Neuronal stem cell (in vitro differentiated cells): ENCODE results near the gene PDXP.
A peak's percentile ranks its signal among the peaks of the same experiment; 100 is the strongest.
"Not testable (repeated sequence)": the region's sequence is repeated elsewhere in the genome, so short reads cannot be mapped to it uniquely, and the experiment has no call there.

Experiments used
- DNase-seq: peaks from one replicate; pipeline ENCODE4 v3.0.0-alpha.2; 2013; ENCODE audit warnings: low spot score
- H2AFZ ChIP-seq: one replicate; pipeline ENCODE4 v1.6.1; 2013; ENCODE audit warnings: mild to moderate bottlenecking, low read length, inconsistent platforms
- H2AK5ac ChIP-seq: 2 replicates; pipeline ENCODE4 v1.6.1; 2013; ENCODE audit warnings: low read depth, mild to moderate bottlenecking, inconsistent platforms, low read length, moderate library complexity, mixed read lengths
- H2BK120ac ChIP-seq: 2 replicates; pipeline ENCODE4 v1.6.1; 2013; ENCODE audit warnings: low read depth, mild to moderate bottlenecking, inconsistent platforms, low read length, moderate library complexity, mixed read lengths
- H2BK12ac ChIP-seq: one replicate; pipeline ENCODE4 v1.6.1; 2013; ENCODE audit warnings: low read length, inconsistent platforms
- H2BK15ac ChIP-seq: 2 replicates; pipeline ENCODE4 v1.6.1; 2013; ENCODE audit warnings: mild to moderate bottlenecking, low read length, inconsistent platforms, mixed read lengths
- H2BK5ac ChIP-seq: one replicate; pipeline ENCODE4 v1.6.1; 2013; ENCODE audit warnings: inconsistent platforms, mild to moderate bottlenecking, low read length, moderate library complexity
- H3K14ac ChIP-seq: one replicate; pipeline ENCODE4 v1.6.1; 2013; ENCODE audit warnings: low read length, inconsistent platforms
- H3K18ac ChIP-seq: 2 replicates; pipeline ENCODE4 v1.6.1; 2013; ENCODE audit warnings: low read length, inconsistent platforms
- H3K23ac ChIP-seq: 2 replicates; pipeline ENCODE4 v1.6.1; 2013; ENCODE audit warnings: low read depth, mild to moderate bottlenecking, mixed read lengths, low read length, inconsistent platforms; ENCODE audit not compliant: poor library complexity
- H3K27ac ChIP-seq: replicated peaks from 3 replicates; pipeline ENCODE4 v1.5.1; 2013; ENCODE audit warnings: low read length, inconsistent platforms
- H3K27me3 ChIP-seq, 3 experiments: 2 replicates each; pipeline ENCODE4 v1.6.1; 2013; ENCODE audit warnings: low read length in 3 of 3, mild to moderate bottlenecking in 2 of 3, inconsistent platforms in 1 of 3, low read depth in 1 of 3, mixed read lengths in 1 of 3, moderate library complexity in 1 of 3; ENCODE audit not compliant: control insufficient read depth in 3 of 3, insufficient read depth in 3 of 3
- H3K36me3 ChIP-seq, 2 donors: replicated peaks in 1 of 2; 2 replicates each; pipeline ENCODE4 v1.6.1; 2013; ENCODE audit warnings: low read length in 2 of 2; ENCODE audit not compliant: control insufficient read depth in 2 of 2, insufficient read depth in 2 of 2
- H3K4ac ChIP-seq: 2 replicates; pipeline ENCODE4 v1.6.1; 2013; ENCODE audit warnings: inconsistent platforms, mild to moderate bottlenecking, low read length, moderate library complexity
- H3K4me1 ChIP-seq, 2 donors: 1 replicate in 1 of 2; 2 replicates in 1 of 2; pipeline ENCODE4 v1.6.1; 2013; ENCODE audit warnings: low read length in 2 of 2, low read depth in 1 of 2; ENCODE audit not compliant: control insufficient read depth in 2 of 2, insufficient read depth in 1 of 2
- H3K4me2 ChIP-seq: one replicate; pipeline ENCODE4 v1.6.1; 2013; ENCODE audit warnings: mild to moderate bottlenecking, low read length, inconsistent platforms; ENCODE audit not compliant: insufficient read depth, poor library complexity, severe bottlenecking
- H3K4me3 ChIP-seq, 2 donors: 2 replicates each; pipeline ENCODE4 v1.5.1; 2013; ENCODE audit warnings: low read length in 2 of 2, mild to moderate bottlenecking in 2 of 2, inconsistent platforms in 1 of 2, moderate library complexity in 1 of 2
- H3K79me1 ChIP-seq: one replicate; pipeline ENCODE4 v1.6.1; 2013; ENCODE audit warnings: low read depth, mild to moderate bottlenecking, inconsistent platforms, low read length, moderate library complexity
- H3K9ac ChIP-seq: one replicate; pipeline ENCODE4 v1.6.1; 2013; ENCODE audit warnings: mild to moderate bottlenecking, low read depth, low read length, inconsistent platforms; ENCODE audit not compliant: poor library complexity
- H3K9me3 ChIP-seq, 2 donors: replicated peaks in 1 of 2; 2 replicates each; pipeline versions ENCODE3 to v1.6.1; 2013; ENCODE audit warnings: low read length in 2 of 2, mild to moderate bottlenecking in 2 of 2, inconsistent platforms in 1 of 2, low read depth in 1 of 2, mixed read lengths in 1 of 2, moderate library complexity in 1 of 2; ENCODE audit not compliant: control insufficient read depth in 2 of 2, insufficient read depth in 1 of 2
- H4K8ac ChIP-seq: one replicate; pipeline ENCODE4 v1.6.1; 2013; ENCODE audit warnings: low read depth, mild to moderate bottlenecking, inconsistent platforms, low read length, moderate library complexity
- H4K91ac ChIP-seq: one replicate; pipeline ENCODE4 v1.6.1; 2013; ENCODE audit warnings: low read length, low read depth, mild to moderate bottlenecking, inconsistent platforms; ENCODE audit not compliant: poor library complexity
- WGBS, 2 donors: extraction: QIAGEN DNeasy Blood & Tissue Kit; methylation state at CpG; one replicate each; pipeline ENCODE4 v1.1.7; 2013; ENCODE audit warnings: missing lambda C conversion rate in 2 of 2, mixed read lengths in 1 of 2; ENCODE audit not compliant: insufficient read length in 2 of 2, insufficient replicate concordance in 1 of 2; ENCODE audit errors: extremely low coverage in 2 of 2; 5-methylcytosine and 5-hydroxymethylcytosine counted together

The PDXP gene

GRCh38 chr22:37692627-37693285 lies 34.2 kb downstream of the PDXP start:
- H3K14ac ChIP-seq = no peak overlapping the region
- H3K4me1 ChIP-seq = peaks cover 8 to 15% of the 10 kb centered on the region in 2 donors
- peak overlapping the region; percentile 48 for H4K8ac ChIP-seq

GRCh38 chr22:37694131-37694530 lies 35.6 kb downstream of the PDXP start:
- not testable (repeated sequence) for H3K4ac ChIP-seq
- WGBS, 2 donors = no CpG with 5 or more reads among the region's 7 CpGs

More at GRCh38 chr22:37692627-37693285, 34.2 kb downstream of the PDXP start:
- H3K9ac ChIP-seq = no peak overlapping the region
- no peaks in the 10 kb centered on the region for H3K9me3 ChIP-seq
- no peak overlapping the region for H2BK120ac ChIP-seq
- H2BK12ac ChIP-seq = no peak overlapping the region
- no peak overlapping the region for H3K4ac ChIP-seq
- no peak overlapping the region for H3K23ac ChIP-seq
- H3K4me3 ChIP-seq = peak overlapping the region in 1 of 2 donors; percentile 40
- WGBS, 2 donors = no CpG with 5 or more reads among the region's 15 CpGs
- no peak overlapping the region for H2AFZ ChIP-seq
- H2BK15ac ChIP-seq = no peak overlapping the region
- H4K91ac ChIP-seq = no peak overlapping the region
- no peak overlapping the region for H3K27ac ChIP-seq
- peak overlapping the region; percentile 24 for H2BK5ac ChIP-seq
- no peak overlapping the region for H3K4me2 ChIP-seq
- no peaks in the 10 kb centered on the region for H3K79me1 ChIP-seq
- H3K36me3 ChIP-seq = peaks cover 28 to 54% of the 10 kb centered on the region in 2 donors
- DNase-seq = no peak
- H3K18ac ChIP-seq = peak overlapping the region; percentile 17
- H2AK5ac ChIP-seq = no peak overlapping the region
- H3K27me3 ChIP-seq = no peaks in the 10 kb centered on the region

GRCh38 chr22:37696260-37696656 lies 37.7 kb downstream of the PDXP start:
- peak overlapping the region; percentile 85 for H2AFZ ChIP-seq
- H2BK15ac ChIP-seq, H3K9ac ChIP-seq, H3K14ac ChIP-seq, H3K27ac ChIP-seq, H2BK5ac ChIP-seq, H2AK5ac ChIP-seq, H3K4ac ChIP-seq, H2BK12ac ChIP-seq, H3K18ac ChIP-seq, H4K8ac ChIP-seq, H3K23ac ChIP-seq, H2BK120ac ChIP-seq, H4K91ac ChIP-seq, H3K27me3 ChIP-seq, DNase-seq, H3K9me3 ChIP-seq, H3K79me1 ChIP-seq: not testable (repeated sequence)
- H3K4me2 ChIP-seq = peak overlapping the region; percentile 23
- H3K36me3 ChIP-seq = peaks cover 11 to 37% of the 10 kb centered on the region in 2 donors
- WGBS, 2 donors = no CpG with 5 or more reads among the region's 13 CpGs
- peaks cover 8 to 15% of the 10 kb centered on the region in 2 donors for H3K4me1 ChIP-seq
- H3K4me3 ChIP-seq = peak overlapping the region in 1 of 2 donors; percentile 45

More at GRCh38 chr22:37694131-37694530, 35.6 kb downstream of the PDXP start:
- not testable (repeated sequence) for H3K27me3 ChIP-seq, H3K23ac ChIP-seq, H3K79me1 ChIP-seq, H3K9ac ChIP-seq, H3K18ac ChIP-seq, H2AFZ ChIP-seq, DNase-seq, H2BK5ac ChIP-seq, H3K4me2 ChIP-seq, H2BK12ac ChIP-seq, H2BK15ac ChIP-seq, H2BK120ac ChIP-seq, H2AK5ac ChIP-seq, H3K14ac ChIP-seq, H4K8ac ChIP-seq, H4K91ac ChIP-seq, H3K4me3 ChIP-seq, H3K9me3 ChIP-seq, H3K27ac ChIP-seq
- H3K4me1 ChIP-seq = peaks cover 8 to 15% of the 10 kb centered on the region in 2 donors
- peaks cover 22 to 42% of the 10 kb centered on the region in 2 donors for H3K36me3 ChIP-seq

- Histone ChIP-seq H3K27me3 (no peaks in the 10 kb centered on the region), H4K8ac (no peak within 1 kb of the TSS), H2BK120ac (no peak within 1 kb of the TSS), H2BK15ac (no peak within 1 kb of the TSS), H3K4me1 (peaks cover 8 to 15% of the 10 kb centered on the region in 2 donors), H3K79me1 (no peaks in the 10 kb centered on the region), H2BK12ac (peak within 1 kb of the TSS; percentile 14), H2BK5ac (peak within 1 kb of the TSS; percentile 29), H3K36me3 (peaks cover 5 to 36% of the 10 kb centered on the region in 2 donors), H3K23ac (peak within 1 kb of the TSS; percentile 31), H3K4me3 (peak within 1 kb of the TSS; percentile 45 to 71), H3K27ac (no peak within 1 kb of the TSS), H3K4ac (no peak within 1 kb of the TSS), H3K9ac (peak within 1 kb of the TSS; percentile 9), H3K4me2 (peak within 1 kb of the TSS; percentile 71), H3K14ac (no peak within 1 kb of the TSS), H3K9me3 (no peaks in the 10 kb centered on the region), H4K91ac (no peak within 1 kb of the TSS), H3K18ac (peak within 1 kb of the TSS; percentile 81), H2AK5ac (peak within 1 kb of the TSS; percentile 71), H2AFZ (peak within 1 kb of the TSS; percentile 85)
- peak; percentile 96 for DNase-seq
- no CpG with 5 or more reads among the region's 39 CpGs for WGBS, 2 donors
Observed at GRCh38 chr22:37696657-37697537, 38.4 kb downstream of the PDXP start, which contains the start of gene TRIOBP. Gene TRIOBP, plus strand, starts transcription at chr22:37697048. Its CDS starts 4,318 bp downstream, at chr22:37701366.
